Liver (tissue), 9 donors: Measurements from ENCODE around the gene TACSTD2. TPM values are rescaled to one million over a fixed set of nuclear protein-coding genes. Genes with fewer than 3 reads are reported as not detected.

Experiments
- DNase-seq: peaks from one replicate; pipeline ENCODE4 v3.0.0-alpha.2; 2017; ENCODE audit warnings: low spot score
- H3K27ac ChIP-seq, 2 donors: one replicate each; pipeline ENCODE4 v1.7.0; 2013; ENCODE audit warnings: inconsistent platforms in 2 of 2, low read length in 2 of 2, control low read depth in 1 of 2, low read depth in 1 of 2, mild to moderate bottlenecking in 1 of 2
- H3K27me3 ChIP-seq, 4 donors: one replicate each; pipeline versions ENCODE4 v1.6.1 to v1.7.0; 2013; ENCODE audit warnings: low read length in 3 of 4, inconsistent platforms in 1 of 4, mild to moderate bottlenecking in 1 of 4, moderate library complexity in 1 of 4; ENCODE audit not compliant: control insufficient read depth in 4 of 4, insufficient read depth in 4 of 4
- H3K36me3 ChIP-seq, 4 donors: one replicate each; pipeline versions ENCODE4 v1.6.1 to v1.7.0; 2013; ENCODE audit warnings: low read length in 3 of 4, mild to moderate bottlenecking in 3 of 4, low read depth in 1 of 4, moderate library complexity in 1 of 4; ENCODE audit not compliant: control insufficient read depth in 4 of 4, insufficient read depth in 3 of 4
- H3K4me1 ChIP-seq, 4 donors: one replicate each; pipeline versions ENCODE4 v1.6.1 to v1.7.0; 2013; ENCODE audit warnings: low read length in 3 of 4, mild to moderate bottlenecking in 3 of 4, moderate library complexity in 1 of 4; ENCODE audit not compliant: control insufficient read depth in 4 of 4, insufficient read depth in 4 of 4
- H3K4me3 ChIP-seq, 3 donors: one replicate each; pipeline versions ENCODE4 v1.6.1 to v1.7.0; 2013; ENCODE audit warnings: low read length in 3 of 3, control low read depth in 1 of 3, low read depth in 1 of 3, mild to moderate bottlenecking in 1 of 3
- H3K9ac ChIP-seq, 2 donors: one replicate each; pipeline ENCODE4 v1.7.0; 2013; ENCODE audit warnings: low read length in 2 of 2, mild to moderate bottlenecking in 2 of 2, moderate library complexity in 2 of 2, control low read depth in 1 of 2, low read depth in 1 of 2
- H3K9me3 ChIP-seq, 4 donors: one replicate each; pipeline versions ENCODE4 v1.6.1 to v1.7.0; 2013; ENCODE audit warnings: low read length in 3 of 4; ENCODE audit not compliant: control insufficient read depth in 4 of 4
- FOXA1 ChIP-seq: IDR thresholded peaks from 2 replicates; pipeline ENCODE4 v1.6.1; 2016; ENCODE audit warnings: antibody characterized with exemption
- FOXA2 ChIP-seq: IDR thresholded peaks from 2 replicates; pipeline ENCODE4 v1.6.1; 2016; ENCODE audit warnings: antibody characterized with exemption
- GABPA ChIP-seq, 2 donors: IDR thresholded peaks in 1 of 2; conservative IDR thresholded peaks in 1 of 2; 2 replicates each; pipeline ENCODE4 v1.6.1; 2016; ENCODE audit warnings: antibody characterized with exemption in 2 of 2, mild to moderate bottlenecking in 1 of 2, moderate library complexity in 1 of 2
- HNF4A ChIP-seq, 2 donors: conservative IDR thresholded peaks; 2 replicates each; pipeline ENCODE4 v1.6.1; 2016; ENCODE audit warnings: antibody characterized with exemption in 2 of 2, mild to moderate bottlenecking in 2 of 2
- HNF4G ChIP-seq: IDR thresholded peaks from 2 replicates; pipeline ENCODE4 v1.6.1; 2016; ENCODE audit warnings: antibody characterized with exemption
- JUND ChIP-seq, 2 donors: IDR thresholded peaks; 2 replicates each; pipeline ENCODE4 v1.6.1; 2016; ENCODE audit warnings: antibody characterized with exemption in 2 of 2
- NR2F2 ChIP-seq: IDR thresholded peaks from 2 replicates; pipeline ENCODE4 v1.6.1; 2016; ENCODE audit warnings: antibody characterized with exemption
- RAD21 ChIP-seq, 2 donors: IDR thresholded peaks; 2 replicates each; pipeline ENCODE4 v1.6.1; 2016; ENCODE audit warnings: antibody characterized with exemption in 2 of 2, mild to moderate bottlenecking in 2 of 2
- RXRA ChIP-seq, 2 donors: IDR thresholded peaks; 2 replicates each; pipeline ENCODE4 v1.6.1; 2017 to 2018; ENCODE audit warnings: antibody characterized with exemption in 2 of 2, mild to moderate bottlenecking in 1 of 2
- SP1 ChIP-seq: IDR thresholded peaks from 2 replicates; pipeline ENCODE4 v1.6.1; 2018; ENCODE audit warnings: antibody characterized with exemption, mild to moderate bottlenecking
- TAF1 ChIP-seq: conservative IDR thresholded peaks from 2 replicates; pipeline ENCODE4 v1.6.1; 2016; ENCODE audit warnings: antibody characterized with exemption, mild to moderate bottlenecking
- YY1 ChIP-seq: IDR thresholded peaks from 2 replicates; pipeline ENCODE4 v1.6.1; 2016; ENCODE audit warnings: antibody characterized with exemption, mild to moderate bottlenecking
- ZBTB33 ChIP-seq: IDR thresholded peaks from 2 replicates; pipeline ENCODE4 v1.6.1; 2016; ENCODE audit warnings: antibody characterized with exemption
- WGBS: extraction: QIAGEN DNeasy Blood & Tissue Kit; methylation state at CpG from one replicate; pipeline ENCODE4 v1.1.7; 2013; 5-methylcytosine and 5-hydroxymethylcytosine counted together
- polyA plus RNA-seq, 2 donors: library from polyadenylated mRNA; stranded (reverse) in 1 of 2; unstranded in 1 of 2; fragments of 200-250 nt in 1 of 2; fragments of >200 nt in 1 of 2; fragmentation: Nextera tagmentation in 1 of 2; extraction: Ambion mirVana in 1 of 2; gene quantifications; one replicate each; pipeline versions ENCODE4 v1.2.1 to v1.2.3, GENCODE V29; 2013 to 2015
- total RNA-seq, 2 donors: library from RNA; depleted of rRNA; stranded (reverse); fragments of >200 nt; gene quantifications; one replicate each; pipeline ENCODE4 v1.2.3, GENCODE V29; 2014
- TF ChIP-seq, protein P1 (sequence below): IDR thresholded peaks from 2 replicates; pipeline ENCODE4 v1.6.1; 2016; ENCODE audit warnings: antibody characterized with exemption
- TF ChIP-seq, protein P2 (sequence below): fragments of 150-350 bp; IDR thresholded peaks from 2 replicates; pipeline ENCODE4 v1.5.1; 2017; ENCODE audit warnings: improper control_type of control experiment, low read depth, low read length; ENCODE audit not compliant: missing input control
- donor health status: healthy.
- donor health status: healthy.
- donor health status: healthy.
- donor health status: healthy.
- donor health status: healthy.

The TACSTD2 gene
- total and polyA plus RNA-seq, 4 donors: 0.61 to 1.5 (median 1.1) TPM

GRCh38 chr1:58545591-58546519 lies 31.2 kb downstream of the TACSTD2 start:
- Histone ChIP-seq H3K27ac (peak overlapping the region; percentile 93 to 97), H3K36me3 (no peaks in the 10 kb centered on the region), H3K4me3 (peak overlapping the region; percentile 80 to 89 (median 82)), H3K9me3 (no peaks in the 10 kb centered on the region), H3K4me1 (peaks cover 2 to 10% (median 6%) of the 10 kb centered on the region in 4 donors), H3K9ac (peak overlapping the region; percentile 76 to 99), H3K27me3 (no peaks in the 10 kb centered on the region)
- DNase-seq: peak; percentile 76
- peak in 1 of 2 donors; percentile 35 for TF ChIP-seq RXRA (IDR thresholded peaks at IDR 0.05)
- TF ChIP-seq, protein P1, sequence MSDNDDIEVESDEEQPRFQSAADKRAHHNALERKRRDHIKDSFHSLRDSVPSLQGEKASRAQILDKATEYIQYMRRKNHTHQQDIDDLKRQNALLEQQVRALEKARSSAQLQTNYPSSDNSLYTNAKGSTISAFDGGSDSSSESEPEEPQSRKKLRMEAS: no peak
- TF ChIP-seq FOXA1: no peak
- TF ChIP-seq SP1: peak; percentile 18
- TF ChIP-seq YY1: peak; percentile 56
- TF ChIP-seq NR2F2: peak; percentile 32
- TF ChIP-seq HNF4A (conservative IDR thresholded peaks at IDR 0.05): no peak
- peak; percentile 54 for TF ChIP-seq TAF1
- TF ChIP-seq JUND (IDR thresholded peaks at IDR 0.05): no peak
- WGBS: under 1% methylated on average over 43 of the region's 43 CpGs

- WGBS: 95% methylated on average over 1 of the region's 1 CpG
- Histone ChIP-seq H3K27ac (no peak overlapping the region), H3K9me3 (no peaks in the 10 kb centered on the region), H3K4me3 (no peak overlapping the region), H3K9ac (no peak overlapping the region), H3K27me3 (no peaks in the 10 kb centered on the region), H3K4me1 (peaks cover 2 to 10% (median 6%) of the 10 kb centered on the region in 4 donors), H3K36me3 (peaks cover 0 to 2% (median 0%) of the 10 kb centered on the region in 4 donors)
- TF ChIP-seq RAD21 (IDR thresholded peaks at IDR 0.05) (no peak), HNF4A (conservative IDR thresholded peaks at IDR 0.05) (no peak), HNF4G (no peak), NR2F2 (no peak), ZBTB33 (no peak), JUND (IDR thresholded peaks at IDR 0.05) (no peak), TAF1 (no peak), RXRA (IDR thresholded peaks at IDR 0.05) (no peak), SP1 (no peak), GABPA (IDR thresholded peaks at IDR 0.05 in 1 of 2, conservative IDR thresholded peaks at IDR 0.05 in 1 of 2) (no peak), FOXA2 (no peak)
- TF ChIP-seq, protein P2, sequence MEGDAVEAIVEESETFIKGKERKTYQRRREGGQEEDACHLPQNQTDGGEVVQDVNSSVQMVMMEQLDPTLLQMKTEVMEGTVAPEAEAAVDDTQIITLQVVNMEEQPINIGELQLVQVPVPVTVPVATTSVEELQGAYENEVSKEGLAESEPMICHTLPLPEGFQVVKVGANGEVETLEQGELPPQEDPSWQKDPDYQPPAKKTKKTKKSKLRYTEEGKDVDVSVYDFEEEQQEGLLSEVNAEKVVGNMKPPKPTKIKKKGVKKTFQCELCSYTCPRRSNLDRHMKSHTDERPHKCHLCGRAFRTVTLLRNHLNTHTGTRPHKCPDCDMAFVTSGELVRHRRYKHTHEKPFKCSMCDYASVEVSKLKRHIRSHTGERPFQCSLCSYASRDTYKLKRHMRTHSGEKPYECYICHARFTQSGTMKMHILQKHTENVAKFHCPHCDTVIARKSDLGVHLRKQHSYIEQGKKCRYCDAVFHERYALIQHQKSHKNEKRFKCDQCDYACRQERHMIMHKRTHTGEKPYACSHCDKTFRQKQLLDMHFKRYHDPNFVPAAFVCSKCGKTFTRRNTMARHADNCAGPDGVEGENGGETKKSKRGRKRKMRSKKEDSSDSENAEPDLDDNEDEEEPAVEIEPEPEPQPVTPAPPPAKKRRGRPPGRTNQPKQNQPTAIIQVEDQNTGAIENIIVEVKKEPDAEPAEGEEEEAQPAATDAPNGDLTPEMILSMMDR: no peak
- TF ChIP-seq, protein P1: no peak
- no peak for DNase-seq
Measured at GRCh38 chr1:58543260-58543659, 33.8 kb downstream of the TACSTD2 start.
